Measurements from ENCODE around the gene PSPH.
"Not testable (repeated sequence)": the region's sequence is repeated elsewhere in the genome, so short reads cannot be mapped to it uniquely, and the experiment has no call there.

- TF ChIP-seq CTCF, POLR2A (IDR thresholded peaks at IDR 0.05): not testable (repeated sequence)
Measured at GRCh38 chr7:56098187-56099008, 47.2 kb upstream of the PSPH start.

All from adrenal gland (tissue), 5 donors.